ENCODE data around the gene PCK1.

DNA sequence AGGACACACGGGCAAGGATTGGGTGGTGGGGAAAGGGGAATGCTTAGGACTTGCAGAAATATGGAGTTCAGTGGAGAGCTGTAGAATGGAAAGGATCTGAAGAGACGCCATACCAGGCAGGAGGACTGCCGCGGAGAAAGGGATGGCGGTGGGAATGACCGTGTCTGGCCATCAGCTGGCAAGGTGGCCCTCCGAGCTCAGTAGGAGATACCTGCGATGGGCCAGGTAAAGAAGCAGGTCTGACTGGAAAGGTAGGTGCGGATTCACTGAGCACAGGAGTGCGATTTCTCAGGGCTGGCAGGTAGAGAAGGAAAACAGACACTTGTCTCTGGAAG, 26.0 kb downstream of the PCK1 start:
- no peak for TF ChIP-seq POLR2A (IDR thresholded peaks at IDR 0.05)
- TF ChIP-seq, protein P1, sequence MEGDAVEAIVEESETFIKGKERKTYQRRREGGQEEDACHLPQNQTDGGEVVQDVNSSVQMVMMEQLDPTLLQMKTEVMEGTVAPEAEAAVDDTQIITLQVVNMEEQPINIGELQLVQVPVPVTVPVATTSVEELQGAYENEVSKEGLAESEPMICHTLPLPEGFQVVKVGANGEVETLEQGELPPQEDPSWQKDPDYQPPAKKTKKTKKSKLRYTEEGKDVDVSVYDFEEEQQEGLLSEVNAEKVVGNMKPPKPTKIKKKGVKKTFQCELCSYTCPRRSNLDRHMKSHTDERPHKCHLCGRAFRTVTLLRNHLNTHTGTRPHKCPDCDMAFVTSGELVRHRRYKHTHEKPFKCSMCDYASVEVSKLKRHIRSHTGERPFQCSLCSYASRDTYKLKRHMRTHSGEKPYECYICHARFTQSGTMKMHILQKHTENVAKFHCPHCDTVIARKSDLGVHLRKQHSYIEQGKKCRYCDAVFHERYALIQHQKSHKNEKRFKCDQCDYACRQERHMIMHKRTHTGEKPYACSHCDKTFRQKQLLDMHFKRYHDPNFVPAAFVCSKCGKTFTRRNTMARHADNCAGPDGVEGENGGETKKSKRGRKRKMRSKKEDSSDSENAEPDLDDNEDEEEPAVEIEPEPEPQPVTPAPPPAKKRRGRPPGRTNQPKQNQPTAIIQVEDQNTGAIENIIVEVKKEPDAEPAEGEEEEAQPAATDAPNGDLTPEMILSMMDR (IDR thresholded peaks at IDR 0.05 in 4 of 5, conservative IDR thresholded peaks at IDR 0.05 in 1 of 5), result no peak

All from gastrocnemius medialis (tissue), 4 donors.